NK-92 treated with Interleukin-12 subunit alpha and Interleukin-12 subunit beta, amount 100 ng/mL, for 24 hours (cell line): Measurements from ENCODE around the gene SYNGR3.
A peak's percentile ranks its signal among the peaks of the same experiment; 100 is the strongest.

Experiments
- DNase-seq: peaks from one replicate; lab custom pipeline; 2025; lab: John Stamatoyannopoulos, UW

SYNGR3 gene

GRCh38 chr16:1976951-1977874, 12.6 kb upstream of the SYNGR3 start:
- no peak for DNase-seq

GRCh38 chr16:1977875-1978268, 11.9 kb upstream of the SYNGR3 start:
- DNase-seq = no peak

GRCh38 chr16:1978476-1979120, 11.2 kb upstream of the SYNGR3 start:
- no peak for DNase-seq

GRCh38 chr16:1979271-1980029, 10.3 kb upstream of the SYNGR3 start:
- no peak for DNase-seq

- no peak for DNase-seq
Observed at GRCh38 chr16:1980030-1980769, 9.6 kb upstream of the SYNGR3 start.

GRCh38 chr16:1980770-1981087, 9.0 kb upstream of the SYNGR3 start:
- DNase-seq = no peak

GRCh38 chr16:1981398-1981836, 8.4 kb upstream of the SYNGR3 start, which contains the start of gene NOXO1:
Gene NOXO1, minus strand, starts transcription at chr16:1981469. Its CDS starts 290 bp downstream, at chr16:1981179.
- DNase-seq = no peak

GRCh38 chr16:1982013-1982433, 7.7 kb upstream of the SYNGR3 start:
- DNase-seq = no peak

GRCh38 chr16:1982991-1983543, 6.7 kb upstream of the SYNGR3 start:
- DNase-seq = no peak

- DNase-seq = peak; percentile 72
Observed at GRCh38 chr16:1983544-1984346, 6.0 kb upstream of the SYNGR3 start, which contains the start of gene GFER. Gene GFER, plus strand, starts transcription at chr16:1984193. Its CDS starts 26 bp downstream, at chr16:1984219.

- DNase-seq = no peak
Observed at GRCh38 chr16:1984347-1985225, 5.2 kb upstream of the SYNGR3 start.

GRCh38 chr16:1985466-1986150, 4.2 kb upstream of the SYNGR3 start:
- DNase-seq = no peak

GRCh38 chr16:1987198-1987597, 2.6 kb upstream of the SYNGR3 start:
- DNase-seq = no peak

GRCh38 chr16:1990101-1990350, 256 bp downstream of the SYNGR3 start:
- no peak for DNase-seq

- DNase-seq = no peak
Observed at GRCh38 chr16:1990351-1991134, 773 bp downstream of the SYNGR3 start.

GRCh38 chr16:1991135-1991551, 1.4 kb downstream of the SYNGR3 start:
- DNase-seq = no peak

GRCh38 chr16:1991588-1991947, 1.8 kb downstream of the SYNGR3 start:
- DNase-seq = no peak

- DNase-seq = no peak
Observed at GRCh38 chr16:1991948-1992703, 2.4 kb downstream of the SYNGR3 start.
